AG09309 (cell line): ENCODE results near the gene PTPRO.

ENCODE experiments used
- DNase-seq: peaks from one replicate; pipeline ENCODE4 v3.0.0-alpha.2; 2010; ENCODE audit warnings: low read depth
- H3K4me3 ChIP-seq: 2 replicates; pipeline ENCODE4 v1.5.1; 2011; ENCODE audit warnings: mild to moderate bottlenecking, low read depth, low read length, moderate library complexity; ENCODE audit not compliant: control insufficient read depth
- TF ChIP-seq, protein P1 (sequence below): IDR thresholded peaks from 2 replicates; pipeline ENCODE4 v1.5.1; 2011; ENCODE audit warnings: mild to moderate bottlenecking, low read depth, low read length, inconsistent platforms; ENCODE audit not compliant: insufficient read depth, control insufficient read depth; ENCODE audit errors: missing control alignments

The PTPRO gene

DNA sequence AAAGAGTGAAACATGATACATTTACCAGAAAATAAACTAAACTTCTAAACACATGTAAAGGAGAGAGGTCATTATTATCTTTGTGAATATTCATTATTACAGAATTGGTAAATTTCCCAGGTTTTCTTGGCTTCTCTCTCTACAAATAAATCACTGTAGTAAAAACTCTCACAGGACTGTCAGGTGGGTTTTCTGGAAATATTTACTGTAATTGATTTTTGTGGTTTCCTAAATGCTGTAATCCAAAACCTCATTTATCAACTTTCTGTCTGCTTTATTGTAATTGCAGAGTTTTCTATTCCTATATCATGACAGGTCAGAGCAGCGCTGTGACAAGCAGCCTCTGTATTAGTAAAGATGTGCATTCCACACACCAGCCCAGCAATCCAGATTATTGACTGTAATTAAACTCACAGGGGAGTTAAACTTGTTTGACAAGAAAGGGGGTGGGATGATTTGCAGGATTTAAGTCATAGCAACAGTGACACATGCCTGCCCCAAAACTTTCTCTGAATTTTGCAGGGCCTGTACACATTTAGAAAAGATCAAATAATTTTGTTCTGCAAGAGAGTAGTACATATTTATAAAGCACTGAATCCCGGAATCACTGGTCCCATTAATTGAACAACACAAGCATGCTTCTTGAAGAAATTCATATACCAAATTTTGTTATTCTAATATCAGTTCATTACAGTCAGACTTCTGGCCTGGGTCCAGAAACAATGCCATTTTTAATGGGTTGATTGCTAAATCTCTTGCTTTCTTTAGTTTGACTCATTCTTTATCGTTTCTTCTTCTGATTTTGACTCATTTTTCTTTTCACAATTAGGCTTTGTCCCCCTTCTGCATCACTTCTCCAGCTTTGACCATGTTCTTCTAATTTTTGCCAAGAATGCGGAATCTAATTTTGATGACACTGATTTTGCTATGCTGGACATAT is 42.2 kb downstream of the PTPRO start:
- no peak overlapping the region for H3K4me3 ChIP-seq
- TF ChIP-seq, protein P1, sequence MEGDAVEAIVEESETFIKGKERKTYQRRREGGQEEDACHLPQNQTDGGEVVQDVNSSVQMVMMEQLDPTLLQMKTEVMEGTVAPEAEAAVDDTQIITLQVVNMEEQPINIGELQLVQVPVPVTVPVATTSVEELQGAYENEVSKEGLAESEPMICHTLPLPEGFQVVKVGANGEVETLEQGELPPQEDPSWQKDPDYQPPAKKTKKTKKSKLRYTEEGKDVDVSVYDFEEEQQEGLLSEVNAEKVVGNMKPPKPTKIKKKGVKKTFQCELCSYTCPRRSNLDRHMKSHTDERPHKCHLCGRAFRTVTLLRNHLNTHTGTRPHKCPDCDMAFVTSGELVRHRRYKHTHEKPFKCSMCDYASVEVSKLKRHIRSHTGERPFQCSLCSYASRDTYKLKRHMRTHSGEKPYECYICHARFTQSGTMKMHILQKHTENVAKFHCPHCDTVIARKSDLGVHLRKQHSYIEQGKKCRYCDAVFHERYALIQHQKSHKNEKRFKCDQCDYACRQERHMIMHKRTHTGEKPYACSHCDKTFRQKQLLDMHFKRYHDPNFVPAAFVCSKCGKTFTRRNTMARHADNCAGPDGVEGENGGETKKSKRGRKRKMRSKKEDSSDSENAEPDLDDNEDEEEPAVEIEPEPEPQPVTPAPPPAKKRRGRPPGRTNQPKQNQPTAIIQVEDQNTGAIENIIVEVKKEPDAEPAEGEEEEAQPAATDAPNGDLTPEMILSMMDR, result no peak
- DNase-seq, result no peak

DNA sequence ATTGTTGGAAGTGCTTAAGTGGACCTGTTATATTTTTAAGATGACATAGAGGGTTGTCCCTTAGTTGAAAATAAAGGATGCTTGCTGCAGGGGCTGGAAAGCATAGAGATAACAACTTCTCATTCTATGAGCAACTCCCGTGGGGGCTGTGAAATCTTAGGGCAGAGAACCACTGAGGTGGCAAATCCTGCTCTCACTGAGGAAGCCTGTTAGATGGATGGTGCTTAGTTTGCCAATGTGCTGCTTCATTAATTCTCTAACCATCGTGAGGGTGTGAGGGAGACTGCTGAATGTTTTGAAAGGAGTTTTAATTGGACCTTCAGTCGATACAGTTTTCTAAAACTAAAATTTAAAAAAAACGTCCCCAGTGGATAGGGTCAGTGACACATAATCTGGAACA is 46.5 kb downstream of the PTPRO start:
- no peak for DNase-seq
- H3K4me3 ChIP-seq, result no peak overlapping the region
- TF ChIP-seq, protein P1, result no peak

DNA sequence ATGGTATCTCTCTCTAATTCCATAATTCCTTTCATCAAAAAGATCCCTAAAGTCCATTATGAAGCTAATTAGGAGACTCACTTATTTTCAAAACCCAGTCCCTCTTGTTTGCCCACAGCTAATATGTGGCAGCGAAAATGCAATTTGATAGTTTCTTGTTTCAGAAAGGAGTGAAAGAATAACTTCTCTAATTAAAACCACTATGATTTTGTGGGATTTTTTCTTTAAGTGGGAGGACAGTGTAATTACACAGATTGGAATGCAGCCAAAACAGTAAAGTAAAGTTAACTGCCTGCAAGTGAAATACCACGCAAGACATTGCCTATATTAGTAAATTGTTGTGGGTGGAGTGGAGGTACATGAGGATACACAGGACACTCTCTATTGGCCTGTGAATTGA is 50.0 kb downstream of the PTPRO start:
- DNase-seq, result no peak
- TF ChIP-seq, protein P1, result no peak
- H3K4me3 ChIP-seq, result no peak overlapping the region

DNA sequence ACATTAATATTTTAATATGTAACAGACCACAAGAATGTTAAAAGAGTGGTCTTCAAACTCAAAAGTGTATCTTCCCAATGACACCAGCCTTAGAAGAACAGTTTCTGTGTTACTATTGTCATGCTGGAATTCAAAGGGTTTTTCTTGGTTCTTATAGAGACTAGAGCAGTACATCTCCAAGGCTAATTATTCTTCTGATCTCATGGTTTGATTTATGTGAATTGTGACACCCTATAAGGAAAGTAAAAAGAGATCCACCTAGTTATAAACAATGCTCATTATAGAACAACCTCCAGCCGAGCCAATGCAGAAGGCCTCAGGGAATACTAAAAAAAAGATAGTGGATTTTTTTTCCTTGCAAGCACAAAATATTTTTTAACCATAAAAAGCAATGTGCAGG is 65.5 kb downstream of the PTPRO start:
- TF ChIP-seq, protein P1, result no peak
- no peak overlapping the region for H3K4me3 ChIP-seq
- DNase-seq, result no peak

DNA sequence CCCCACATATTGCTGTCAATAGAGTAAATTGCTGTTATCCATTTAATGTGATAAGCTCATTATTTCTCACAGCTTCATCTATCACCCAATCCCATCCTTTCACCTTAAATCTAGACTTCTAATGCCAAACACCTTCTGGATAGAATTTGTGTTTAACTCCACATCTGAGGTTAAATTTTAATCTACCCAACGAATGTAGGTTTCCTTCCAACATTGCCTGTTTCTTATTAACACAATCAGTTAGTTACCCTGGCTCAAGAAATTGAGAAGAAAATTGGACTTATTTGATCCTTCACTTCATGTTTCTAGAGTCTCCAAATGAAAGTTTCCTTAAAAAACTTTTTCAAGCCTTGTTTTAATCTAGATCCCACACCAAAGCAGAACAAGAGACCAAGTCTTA is 67.3 kb downstream of the PTPRO start:
- TF ChIP-seq, protein P1, result no peak
- DNase-seq, result no peak
- no peak overlapping the region for H3K4me3 ChIP-seq

DNA sequence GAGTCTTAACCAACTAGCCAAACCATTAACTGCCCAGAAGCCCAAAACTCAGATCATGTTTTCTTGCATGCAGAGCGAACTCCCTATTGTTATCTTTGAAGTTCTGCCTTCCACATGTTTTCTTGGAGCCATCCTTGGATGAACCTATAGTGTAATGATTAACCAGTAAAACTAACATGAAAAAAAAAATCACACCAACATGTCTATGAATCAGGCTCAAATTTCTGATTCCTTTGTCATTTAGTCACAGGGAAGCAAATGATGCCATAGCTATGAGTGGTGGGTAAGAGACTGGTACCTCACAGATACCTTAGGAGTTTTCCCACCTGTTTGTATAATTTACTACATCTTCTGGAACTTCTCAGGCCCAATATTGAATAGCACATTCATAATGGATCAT is 70.7 kb downstream of the PTPRO start:
- DNase-seq, result no peak
- TF ChIP-seq, protein P1, result no peak
- no peak overlapping the region for H3K4me3 ChIP-seq
